Measurements from ENCODE around the gene PRR23B.

- TF ChIP-seq CTCF (IDR thresholded peaks at IDR 0.05) (no peak), EZH2 (IDR thresholded peaks at IDR 0.05) (no peak)
These were observed 46.3 kb downstream of the PRR23B start for GRCh38 chr3:138974462-138974861.

Measured in neural progenitor cell (in vitro differentiated cells).